ENCODE data around the gene GALK1. TPM values are rescaled to one million over a fixed set of nuclear protein-coding genes. Genes with fewer than 3 reads are reported as not detected.

Gene GALK1
- total RNA-seq, 2 experiments from 2014 or later, result 40.0 to 40.6 TPM

GRCh38 chr17:75737133-75737962 is 27.6 kb downstream of the GALK1 start:
- Mint-ChIP-seq H3K36me3 (ENCODE audit: low read depth) (no peaks in the 10 kb centered on the region), H3K27me3 (no peaks in the 10 kb centered on the region), H3K9me3 (no peaks in the 10 kb centered on the region), H3K4me1 (peaks cover 11% of the 10 kb centered on the region), H3K4me3 (no peak overlapping the region), H3K27ac (no peak overlapping the region)
- POLR2A ChIA-PET, result interaction anchor here (1.2 to 1.9 kb wide), 3 partner anchors 16 to 70 kb away, joined by 4 to 5 read pairs (median 5); partner anchors contain the start of genes RECQL5 and SAP30BP
- CTCF ChIA-PET, result interaction anchor here (1.5 to 1.9 kb wide), 3 partner anchors 11 to 104 kb away, joined by 7 to 34 read pairs (median 18); partner anchors contain the start of gene SMIM5
- DNase-seq, result no peak

GRCh38 chr17:75736173-75736835 is 28.7 kb downstream of the GALK1 start:
- no peak overlapping the region for H3K27ac Mint-ChIP-seq

GRCh38 chr17:75734674-75735294 is 30.2 kb downstream of the GALK1 start:
- Mint-ChIP-seq H3K27me3 (no peaks in the 10 kb centered on the region), H3K9me3 (no peaks in the 10 kb centered on the region), H3K36me3 (ENCODE audit: low read depth) (no peaks in the 10 kb centered on the region), H3K27ac (peak overlapping the region; percentile 11), H3K4me1 (peaks cover 11% of the 10 kb centered on the region), H3K4me3 (no peak overlapping the region)
- ChIA-PET CTCF (interaction anchor here (1.5 kb wide), 1 partner anchor 19 kb away, joined by 4 read pairs; no protein-coding TSS in a partner anchor), POLR2A (no interaction called here)
- no peak for DNase-seq

More at GRCh38 chr17:75736173-75736835, 28.7 kb downstream of the GALK1 start:
- Mint-ChIP-seq H3K27me3 (no peaks in the 10 kb centered on the region), H3K36me3 (ENCODE audit: low read depth) (no peaks in the 10 kb centered on the region), H3K9me3 (no peaks in the 10 kb centered on the region), H3K4me3 (no peak overlapping the region), H3K4me1 (peaks cover 11% of the 10 kb centered on the region)
- POLR2A ChIA-PET, result no interaction called here
- CTCF ChIA-PET, result interaction anchor here (1.2 to 1.5 kb wide), 2 partner anchors 17 to 103 kb away, joined by 3 to 4 read pairs; partner anchors contain the start of gene SMIM5
- no peak for DNase-seq

GRCh38 chr17:75733471-75733870 is 31.5 kb downstream of the GALK1 start:
- H3K4me1 Mint-ChIP-seq, result peaks cover 9% of the 10 kb centered on the region
- H3K27me3 Mint-ChIP-seq, result no peaks in the 10 kb centered on the region
- no peaks in the 10 kb centered on the region for H3K36me3 Mint-ChIP-seq (ENCODE audit: low read depth)
- no peak for DNase-seq
- no peak overlapping the region for H3K27ac Mint-ChIP-seq
- POLR2A ChIA-PET, result no interaction called here
- CTCF ChIA-PET, result no interaction called here
- no peak overlapping the region for H3K4me3 Mint-ChIP-seq
- H3K9me3 Mint-ChIP-seq, result no peaks in the 10 kb centered on the region

- no peaks in the 10 kb centered on the region for H3K9me3 Mint-ChIP-seq
- ChIA-PET CTCF (interaction anchor here (1.8 kb wide), 1 partner anchor 22 kb away, joined by 7 read pairs; no protein-coding TSS in a partner anchor), POLR2A (no interaction called here)
These were observed 33.1 kb downstream of the GALK1 start for GRCh38 chr17:75731716-75732498.

GRCh38 chr17:75731086-75731715 is 33.8 kb downstream of the GALK1 start:
- no peaks in the 10 kb centered on the region for H3K36me3 Mint-ChIP-seq (ENCODE audit: low read depth)
- POLR2A ChIA-PET, result no interaction called here
- no peak overlapping the region for H3K27ac Mint-ChIP-seq
- peaks cover 2% of the 10 kb centered on the region for H3K4me1 Mint-ChIP-seq
- H3K9me3 Mint-ChIP-seq, result no peaks in the 10 kb centered on the region
- H3K27me3 Mint-ChIP-seq, result no peaks in the 10 kb centered on the region
- CTCF ChIA-PET, result interaction anchor here (1.8 kb wide), 1 partner anchor 22 kb away, joined by 7 read pairs; no protein-coding TSS in a partner anchor
- DNase-seq, result no peak
- H3K4me3 Mint-ChIP-seq, result no peak overlapping the region

More at GRCh38 chr17:75731716-75732498, 33.1 kb downstream of the GALK1 start:
- Mint-ChIP-seq H3K27ac (no peak overlapping the region), H3K27me3 (no peaks in the 10 kb centered on the region), H3K4me1 (peaks cover 2% of the 10 kb centered on the region), H3K4me3 (no peak overlapping the region), H3K36me3 (ENCODE audit: low read depth) (no peaks in the 10 kb centered on the region)
- no peak for DNase-seq

GRCh38 chr17:75730065-75730464 is 34.9 kb downstream of the GALK1 start:
- no peak overlapping the region for H3K4me3 Mint-ChIP-seq
- ChIA-PET CTCF (interaction anchor here (1.2 to 1.8 kb wide), 3 partner anchors 23 to 97 kb away, joined by 3 to 7 read pairs (median 3); partner anchors contain the start of gene SMIM5), POLR2A (interaction anchor here (0.7 kb wide), 1 partner anchor 9 kb away, joined by 3 read pairs; the partner anchor contains the start of gene ITGB4)
- no peaks in the 10 kb centered on the region for H3K27me3 Mint-ChIP-seq
- no peaks in the 10 kb centered on the region for H3K9me3 Mint-ChIP-seq
- H3K27ac Mint-ChIP-seq, result no peak overlapping the region
- DNase-seq, result no peak
- H3K36me3 Mint-ChIP-seq (ENCODE audit: low read depth), result no peaks in the 10 kb centered on the region
- peaks cover 2% of the 10 kb centered on the region for H3K4me1 Mint-ChIP-seq

- Mint-ChIP-seq H3K4me3 (no peak overlapping the region), H3K27me3 (no peaks in the 10 kb centered on the region), H3K36me3 (ENCODE audit: low read depth) (no peaks in the 10 kb centered on the region), H3K4me1 (no peaks in the 10 kb centered on the region), H3K27ac (no peak overlapping the region), H3K9me3 (no peaks in the 10 kb centered on the region)
- ChIA-PET POLR2A (interaction anchor here (0.7 kb wide), 1 partner anchor 8 kb away, joined by 3 read pairs; the partner anchor contains the start of gene ITGB4), CTCF (interaction anchor here (1.2 kb wide), 2 partner anchors 53 to 97 kb away, joined by 3 read pairs; partner anchors contain the start of gene SMIM5)
- DNase-seq, result no peak
These were observed 35.6 kb downstream of the GALK1 start for GRCh38 chr17:75729351-75729750.

GRCh38 chr17:75727391-75727790 is 37.6 kb downstream of the GALK1 start:
- no peaks in the 10 kb centered on the region for H3K36me3 Mint-ChIP-seq (ENCODE audit: low read depth)
- POLR2A ChIA-PET, result no interaction called here
- H3K9me3 Mint-ChIP-seq, result no peaks in the 10 kb centered on the region
- CTCF ChIA-PET, result interaction anchor here (1.0 to 1.3 kb wide), 2 partner anchors 22 to 26 kb away, joined by 3 read pairs; no protein-coding TSS in a partner anchor
- H3K27me3 Mint-ChIP-seq, result peaks cover under 1% of the 10 kb centered on the region
- DNase-seq, result no peak
- H3K27ac Mint-ChIP-seq, result no peak overlapping the region
- H3K4me1 Mint-ChIP-seq, result no peaks in the 10 kb centered on the region
- no peak overlapping the region for H3K4me3 Mint-ChIP-seq

- H3K4me1 Mint-ChIP-seq, result peaks cover 2% of the 10 kb centered on the region
- no peaks in the 10 kb centered on the region for H3K9me3 Mint-ChIP-seq
- H3K27ac Mint-ChIP-seq, result no peak overlapping the region
- POLR2A ChIA-PET, result no interaction called here
- no peak overlapping the region for H3K4me3 Mint-ChIP-seq
- CTCF ChIA-PET, result interaction anchor here (1.9 kb wide), 1 partner anchor 28 kb away, joined by 5 read pairs; no protein-coding TSS in a partner anchor
- no peak for DNase-seq
- H3K36me3 Mint-ChIP-seq (ENCODE audit: low read depth), result no peaks in the 10 kb centered on the region
- peaks cover 6% of the 10 kb centered on the region for H3K27me3 Mint-ChIP-seq
These were observed 39.5 kb downstream of the GALK1 start for GRCh38 chr17:75725504-75725903.

GRCh38 chr17:75724016-75725003 is 40.7 kb downstream of the GALK1 start:
- no peak for DNase-seq
- Mint-ChIP-seq H3K4me3 (no peak overlapping the region), H3K9me3 (no peaks in the 10 kb centered on the region), H3K27me3 (peaks cover 17% of the 10 kb centered on the region), H3K4me1 (peaks cover 2% of the 10 kb centered on the region), H3K27ac (no peak overlapping the region), H3K36me3 (ENCODE audit: low read depth) (no peaks in the 10 kb centered on the region)
- CTCF ChIA-PET, result no interaction called here
- POLR2A ChIA-PET, result no interaction called here
